GM19238 (cell line): Measurements from ENCODE around the gene SNX19.

Experiments
- DNase-seq: peaks from one replicate; pipeline ENCODE4 v3.0.0; 2011; ENCODE audit warnings: low spot score; ENCODE audit not compliant: insufficient read length

The SNX19 gene

GRCh38 chr11:130848361-130849214, 67.7 kb downstream of the SNX19 start:
- no peak for DNase-seq

- DNase-seq, result no peak
These were observed 68.8 kb downstream of the SNX19 start for GRCh38 chr11:130847517-130847916.

- no peak for DNase-seq
These were observed 69.7 kb downstream of the SNX19 start for GRCh38 chr11:130846606-130847005.

GRCh38 chr11:130842001-130842400, 74.3 kb downstream of the SNX19 start:
- DNase-seq, result no peak

- DNase-seq, result no peak
These were observed 75.6 kb downstream of the SNX19 start for GRCh38 chr11:130840679-130841078.

GRCh38 chr11:130839981-130840666, 76.2 kb downstream of the SNX19 start:
- no peak for DNase-seq

GRCh38 chr11:130837194-130837593, 79.1 kb downstream of the SNX19 start:
- no peak for DNase-seq

- no peak for DNase-seq
These were observed 81.4 kb downstream of the SNX19 start for GRCh38 chr11:130834886-130835285.

GRCh38 chr11:130832566-130833425, 83.5 kb downstream of the SNX19 start:
- no peak for DNase-seq

GRCh38 chr11:130831976-130832375, 84.3 kb downstream of the SNX19 start:
- no peak for DNase-seq

- DNase-seq, result no peak
These were observed 84.8 kb downstream of the SNX19 start for GRCh38 chr11:130831506-130831905.

- DNase-seq, result no peak
These were observed 85.7 kb downstream of the SNX19 start for GRCh38 chr11:130830566-130830965.

GRCh38 chr11:130829920-130830511, 86.3 kb downstream of the SNX19 start:
- no peak for DNase-seq

- DNase-seq, result no peak
These were observed 87.5 kb downstream of the SNX19 start for GRCh38 chr11:130828741-130829140.

GRCh38 chr11:130827451-130828377, 88.6 kb downstream of the SNX19 start:
- DNase-seq, result no peak

- no peak for DNase-seq
These were observed 89.7 kb downstream of the SNX19 start for GRCh38 chr11:130826572-130826971.

GRCh38 chr11:130825983-130826382, 90.3 kb downstream of the SNX19 start:
- DNase-seq, result no peak

- no peak for DNase-seq
These were observed 90.7 kb downstream of the SNX19 start for GRCh38 chr11:130825561-130825960.
